ENCODE measurements around the gene DCLK3. TPM values are rescaled to one million over a fixed set of nuclear protein-coding genes. Genes with fewer than 3 reads are reported as not detected.

Gene DCLK3
- total RNA-seq, 6 donors from 2014 or later: 0.03 to 0.40 TPM; not detected in 4

Other genes with a start within 250 kb of the DCLK3 start
- 10 to 100 TPM; 10.6 to 39.8 (median 28.1) TPM for gene TRANK1, start 180.5 kb upstream of the DCLK3 start, total RNA-seq
- 10 to 100 TPM; 12.5 to 44.0 (median 18.1) TPM for gene EPM2AIP1, start 228.6 kb upstream of the DCLK3 start, total RNA-seq
- gene MLH1, start 229.0 kb upstream of the DCLK3 start, total RNA-seq: 10 to 100 TPM; 31.7 to 97.4 (median 37.2) TPM